Effector CD8-positive, alpha-beta T cell (primary cell): Measurements from ENCODE around the gene AQP12A.
"Not testable (repeated sequence)": the region's sequence is repeated elsewhere in the genome, so short reads cannot be mapped to it uniquely, and the experiment has no call there.

Experiments used
- DNase-seq: peaks from one replicate; lab custom pipeline; 2025; lab: John Stamatoyannopoulos, UW

AQP12A gene

DNA sequence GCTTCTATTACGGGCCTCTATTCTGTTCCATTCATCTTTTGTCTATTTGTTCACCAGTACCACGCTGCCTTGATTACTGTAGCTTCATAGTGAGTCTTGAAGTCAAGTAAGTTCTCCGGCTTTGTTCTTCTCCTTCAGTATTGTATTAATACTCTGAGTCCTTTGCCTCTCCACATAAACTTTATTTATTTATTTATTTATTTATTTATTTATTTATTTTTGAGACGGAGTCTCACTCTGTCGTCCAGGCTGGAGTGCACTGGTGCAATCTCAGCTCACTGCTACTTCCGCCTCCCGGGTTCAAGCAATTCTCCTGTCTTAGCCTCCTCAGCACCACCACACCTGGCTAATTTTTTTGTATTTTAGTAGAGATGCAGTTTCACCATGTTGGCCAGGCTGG lies 31.8 kb upstream of the AQP12A start:
- not testable (repeated sequence) for DNase-seq

DNA sequence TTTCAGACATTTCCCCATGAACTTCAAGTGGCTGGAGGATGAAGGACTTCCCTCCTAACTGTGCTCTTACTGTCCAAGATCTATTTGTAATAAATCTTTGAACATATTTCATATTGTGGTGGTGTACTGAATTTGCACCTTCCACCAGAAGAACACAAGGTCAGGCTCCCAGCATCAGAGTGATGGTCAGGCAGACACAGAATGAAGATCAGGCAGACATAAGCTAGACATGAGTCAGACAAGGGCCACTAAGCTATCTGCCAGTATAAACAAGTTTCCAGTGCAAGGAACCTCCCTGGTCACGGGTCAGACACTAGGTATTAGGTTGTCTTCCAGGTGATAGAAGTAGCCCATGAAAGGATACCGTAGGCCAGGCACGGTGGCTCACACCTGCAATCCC lies 29.0 kb upstream of the AQP12A start:
- no peak for DNase-seq

DNA sequence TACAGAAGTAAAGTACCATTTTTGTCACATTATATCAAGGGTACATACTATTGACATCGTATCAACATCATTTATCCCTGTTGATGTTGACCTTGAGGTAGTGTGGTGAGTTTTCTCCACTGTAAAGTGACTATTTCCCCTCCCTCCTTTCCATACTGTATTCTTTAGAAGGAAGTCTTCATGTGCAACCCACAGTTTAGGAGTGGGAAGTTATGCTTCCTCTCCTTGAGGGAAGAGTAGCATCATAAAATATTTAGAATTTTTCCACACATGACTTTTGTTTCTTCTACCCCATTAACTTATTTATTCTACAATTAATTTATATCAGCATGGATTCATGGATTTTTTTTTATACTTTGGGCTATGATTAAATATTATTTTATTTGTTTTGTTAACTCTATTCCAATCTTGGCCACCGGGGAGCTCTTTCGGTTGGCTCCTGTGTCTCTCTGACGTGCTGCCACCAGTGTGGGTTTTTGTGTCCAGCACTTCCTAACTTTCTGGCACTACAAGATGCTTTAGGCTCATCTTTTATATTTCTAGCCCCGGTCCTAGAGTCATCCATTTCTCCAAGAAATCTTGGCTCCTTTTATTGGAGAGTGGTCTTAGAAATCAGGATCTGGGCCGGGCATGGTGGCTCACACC lies 28.0 kb upstream of the AQP12A start:
- DNase-seq, result no peak

DNA sequence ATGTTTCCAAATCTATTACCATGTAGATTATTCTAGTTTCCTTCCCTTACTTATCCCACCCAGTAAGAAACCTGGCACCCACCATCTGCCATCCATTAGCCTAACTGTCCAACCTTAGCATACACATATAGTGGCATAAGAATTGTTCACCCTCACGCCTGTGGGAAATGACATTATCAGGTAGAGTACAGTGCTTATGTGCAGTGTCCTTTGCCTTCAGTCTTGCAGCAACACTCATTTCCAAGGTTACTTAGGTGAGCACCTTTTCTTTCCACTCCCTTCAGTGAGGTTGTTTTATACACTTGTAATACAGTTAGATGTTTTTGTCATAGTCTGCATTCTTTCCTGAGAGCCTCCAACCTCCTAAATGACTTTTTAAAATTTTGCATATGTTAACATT lies 27.0 kb upstream of the AQP12A start:
- no peak for DNase-seq

DNA sequence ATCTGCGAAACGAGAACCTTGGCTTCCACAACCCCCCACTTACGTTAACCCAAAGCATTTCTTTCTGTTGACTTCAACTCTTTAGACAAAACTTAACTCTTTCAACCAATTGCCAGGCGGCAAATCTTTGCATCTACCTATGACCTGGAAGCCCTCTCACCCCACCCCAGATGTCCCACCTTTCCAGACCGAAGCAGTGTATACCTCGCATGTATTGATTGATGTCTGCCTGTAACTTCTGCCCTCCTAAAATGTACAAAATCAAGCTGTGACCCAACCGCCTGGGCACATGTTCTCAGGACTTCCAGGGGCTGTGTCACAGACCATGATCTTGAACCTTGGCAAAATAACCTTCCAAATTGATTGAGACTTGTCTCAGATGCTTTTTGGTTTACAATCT lies 21.3 kb upstream of the AQP12A start:
- no peak for DNase-seq

DNA sequence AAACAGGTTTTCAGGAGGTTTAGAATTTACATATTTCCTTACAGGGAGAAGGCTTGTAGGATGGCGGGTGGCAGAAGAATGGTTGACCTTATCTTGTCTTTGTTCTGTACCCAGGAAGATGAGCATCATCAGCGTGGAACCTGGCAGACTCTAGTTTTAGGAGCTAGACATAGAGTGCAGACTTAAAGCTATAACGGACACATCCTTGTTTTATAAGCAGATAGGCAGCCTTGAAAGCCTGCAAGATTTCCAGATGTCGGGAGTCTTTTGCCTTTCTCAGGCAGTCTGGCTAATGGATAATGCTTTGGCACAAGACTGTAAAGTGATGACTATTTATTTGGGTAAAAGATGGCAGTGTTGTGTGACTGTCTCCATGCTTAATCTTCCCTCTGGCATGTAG lies 20.7 kb upstream of the AQP12A start:
- DNase-seq, result no peak

GRCh38 chr2:240672076-240672700 lies 19.5 kb upstream of the AQP12A start:
- no peak for DNase-seq

DNA sequence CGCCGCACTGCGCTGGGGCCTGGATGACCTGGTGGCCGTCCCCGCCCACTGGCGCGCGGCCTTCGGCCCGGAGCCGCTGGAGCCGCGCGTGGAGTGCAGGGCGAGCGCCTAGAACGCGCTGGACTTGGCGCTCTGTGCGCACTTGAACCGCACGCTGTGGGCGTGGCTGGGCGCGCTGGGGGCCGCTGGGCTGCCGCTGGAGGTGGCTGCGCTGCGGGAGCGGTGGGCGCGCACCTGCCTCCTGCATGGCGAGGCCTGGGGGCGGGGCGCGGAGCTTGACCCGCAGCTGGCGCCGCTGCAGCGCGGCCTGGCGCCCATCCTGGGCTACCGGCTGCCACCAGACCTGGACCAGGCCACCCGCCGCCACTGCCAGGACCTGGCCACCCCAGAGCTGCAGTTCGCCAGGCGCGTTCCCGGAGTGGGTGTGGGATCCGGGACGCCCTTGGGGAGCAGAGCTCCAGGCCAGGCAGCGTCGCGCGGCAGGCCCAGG lies 18.9 kb upstream of the AQP12A start:
- no peak for DNase-seq

GRCh38 chr2:240674461-240675184 lies 17.0 kb upstream of the AQP12A start:
- not testable (repeated sequence) for DNase-seq

DNA sequence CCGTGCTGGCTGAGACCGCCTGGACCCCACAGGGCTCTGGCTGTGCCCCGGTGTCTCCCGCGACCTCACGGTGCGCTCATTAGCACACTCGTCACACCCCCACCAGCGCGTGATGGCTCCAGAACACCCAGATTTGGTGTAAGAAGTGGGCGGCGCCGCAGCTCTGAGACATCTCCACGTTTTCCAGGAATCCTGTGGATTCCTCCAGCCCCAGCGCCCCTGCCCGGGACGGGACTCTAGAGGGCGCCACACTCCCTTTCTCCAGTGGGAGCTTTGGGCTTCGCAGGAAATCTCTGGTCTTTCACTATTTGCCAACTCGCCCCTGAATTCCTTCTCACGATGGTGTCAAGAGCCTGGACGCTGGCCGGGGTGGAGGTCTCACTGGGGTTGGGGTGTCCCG lies 16.3 kb upstream of the AQP12A start:
- not testable (repeated sequence) for DNase-seq

GRCh38 chr2:240678043-240678442 lies 13.6 kb upstream of the AQP12A start:
- DNase-seq, result not testable (repeated sequence)

- not testable (repeated sequence) for DNase-seq
These were observed 12.8 kb upstream of the AQP12A start for GRCh38 chr2:240678909-240679308.

GRCh38 chr2:240680185-240680584 lies 11.5 kb upstream of the AQP12A start:
- DNase-seq, result not testable (repeated sequence)

- DNase-seq, result not testable (repeated sequence)
These were observed 9.0 kb upstream of the AQP12A start, which contains the start of gene AQP12B for GRCh38 chr2:240682431-240683224. TSS of gene AQP12B (minus strand) at chr2:240682885. CDS start at chr2:240682837, 48 bp downstream.

DNA sequence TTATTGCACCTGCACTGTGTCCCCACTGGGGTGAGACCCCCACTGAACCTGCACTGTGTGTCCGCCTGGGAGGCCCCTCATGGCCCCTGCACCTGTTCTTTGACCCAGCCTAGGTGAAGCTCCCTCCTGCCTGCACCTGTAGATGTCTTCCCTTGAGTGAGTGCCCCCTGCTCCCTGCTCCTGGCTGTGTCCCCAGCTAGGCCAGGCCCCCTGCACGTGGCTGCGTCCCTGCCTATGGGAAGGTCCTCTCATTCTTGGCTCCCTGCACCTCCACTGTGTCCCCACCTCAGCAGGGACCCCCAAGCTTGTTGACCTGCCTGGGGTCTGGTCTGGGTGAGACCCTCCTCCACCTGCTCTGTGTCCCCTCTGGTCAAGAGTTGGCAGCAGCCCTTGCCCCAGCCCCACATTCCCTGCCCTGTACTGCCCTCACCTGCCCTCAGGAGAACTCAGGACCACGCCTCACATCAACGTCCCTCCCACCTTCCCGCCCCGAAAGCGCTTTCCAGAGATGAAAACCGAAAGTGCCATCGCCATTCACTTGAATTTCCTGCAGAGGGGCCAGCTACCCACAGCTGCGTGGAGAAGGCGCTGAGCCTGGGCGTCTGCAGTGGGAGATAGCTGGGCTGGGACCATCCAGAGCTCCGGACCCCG lies 8.2 kb upstream of the AQP12A start:
- DNase-seq, result not testable (repeated sequence)

GRCh38 chr2:240683980-240684728 lies 7.5 kb upstream of the AQP12A start:
- not testable (repeated sequence) for DNase-seq

GRCh38 chr2:240685771-240686371 lies 5.8 kb upstream of the AQP12A start:
- no peak for DNase-seq

GRCh38 chr2:240686460-240686859 lies 5.2 kb upstream of the AQP12A start:
- DNase-seq, result no peak

DNA sequence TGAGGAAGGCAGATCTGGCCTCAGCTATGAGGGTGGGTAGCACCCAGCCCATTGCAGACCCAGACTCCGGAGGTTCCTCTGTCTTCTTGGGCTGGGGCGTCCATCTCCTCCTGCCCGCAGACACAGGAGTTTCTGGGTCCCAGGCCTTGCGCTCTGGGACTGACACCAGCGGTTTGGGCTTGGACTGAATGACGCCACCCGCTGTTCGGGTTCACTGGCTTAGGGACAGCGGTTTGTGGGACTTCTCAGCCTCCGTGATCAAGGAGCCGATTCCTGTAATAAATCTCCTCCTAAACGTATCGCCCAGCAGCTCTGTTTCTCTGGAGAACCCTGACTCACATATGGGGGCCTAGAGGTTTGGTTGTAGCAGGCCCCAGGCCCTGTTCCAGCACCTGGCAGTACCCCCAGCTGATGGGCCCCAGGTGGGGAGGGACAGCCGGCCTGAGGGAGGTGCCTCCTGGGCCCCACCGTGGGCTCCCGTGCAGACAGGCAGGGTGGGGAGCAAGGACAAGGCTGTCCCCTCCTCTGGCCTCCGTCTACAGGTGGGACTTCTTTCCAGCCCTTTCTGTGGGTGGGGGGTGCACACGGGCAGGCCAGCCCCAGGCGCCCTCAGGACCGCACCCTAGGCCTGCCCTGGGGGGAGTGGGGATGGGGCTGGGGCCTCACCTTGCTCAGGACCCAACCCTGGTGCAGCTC lies 4.5 kb upstream of the AQP12A start:
- no peak for DNase-seq
